ENCODE results near the gene MRPL28. TPM values are rescaled to one million over a fixed set of nuclear protein-coding genes. Genes with fewer than 3 reads are reported as not detected.
A peak's percentile ranks its signal among the peaks of the same experiment; 100 is the strongest.

The MRPL28 gene
- total RNA-seq, 2 donors from 2014 or later, result 137 to 138 TPM

DNA sequence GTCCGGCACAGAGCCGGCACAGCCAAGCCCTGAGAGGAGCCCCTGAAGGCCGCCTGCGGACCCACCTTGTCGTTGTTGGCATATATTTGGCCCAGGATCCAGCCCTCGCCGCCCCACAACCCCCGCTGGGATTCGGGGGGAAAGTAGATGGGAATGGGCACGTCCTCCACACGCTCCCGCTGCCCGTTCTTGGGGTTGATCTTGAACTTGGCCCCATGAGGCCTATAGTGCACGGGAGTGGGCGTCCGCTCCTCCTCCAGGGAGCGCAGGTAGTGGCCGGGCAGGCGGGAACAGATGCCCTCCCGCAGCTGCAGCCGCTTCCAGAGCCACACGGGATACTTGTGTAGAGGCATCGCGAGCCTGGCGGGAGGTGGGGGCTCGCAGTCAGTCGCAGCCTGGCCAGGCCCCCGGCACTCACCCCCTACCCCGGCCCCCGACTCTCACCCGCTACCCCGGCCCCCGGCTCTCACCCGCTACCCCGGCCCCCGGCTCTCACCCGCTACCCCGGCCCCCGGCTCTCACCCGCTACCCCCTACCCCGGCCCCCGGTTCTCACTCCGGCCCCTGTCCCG, 387 bp downstream of the MRPL28 start:
- Mint-ChIP-seq H3K27me3 (ENCODE audit: insufficient read depth) (no peaks in the 10 kb centered on the region), H3K27ac (peak overlapping the region; percentile 61), H3K4me1 (peaks cover 11% of the 10 kb centered on the region), H3K9me3 (no peaks in the 10 kb centered on the region), H3K4me3 (peak overlapping the region; percentile 72), H3K36me3 (ENCODE audit: low read depth) (peaks cover 16% of the 10 kb centered on the region)
- DNase-seq, result peak; percentile 76
- Histone ChIP-seq H3K9ac (ENCODE audit: extremely low read depth, low read length, poor library complexity, severe bottlenecking) (no peak overlapping the region), H3K27ac (ENCODE audit: low read depth, low read length) (no peak overlapping the region), H3K36me3 (ENCODE audit: control insufficient read depth, insufficient read depth, low read length) (peaks cover 42% of the 10 kb centered on the region), H3K4me3 (ENCODE audit: low read length) (peak overlapping the region; percentile 77), H3K4me1 (ENCODE audit: control insufficient read depth, insufficient read depth, low read length) (no peaks in the 10 kb centered on the region), H3K27me3 (ENCODE audit: control insufficient read depth, insufficient read depth, low read length, poor library complexity, severe bottlenecking) (no peaks in the 10 kb centered on the region), H3K9me3 (ENCODE audit: control insufficient read depth, low read length) (no peaks in the 10 kb centered on the region)
- WGBS, 2 experiments (ENCODE audit: insufficient coverage in 1 of 2, insufficient read length in 1 of 2), result 31 to 49% methylated on average over 17 to 26 of the region's 44 CpGs
- no peak for TF ChIP-seq CTCF (conservative IDR thresholded peaks at IDR 0.05)

DNA sequence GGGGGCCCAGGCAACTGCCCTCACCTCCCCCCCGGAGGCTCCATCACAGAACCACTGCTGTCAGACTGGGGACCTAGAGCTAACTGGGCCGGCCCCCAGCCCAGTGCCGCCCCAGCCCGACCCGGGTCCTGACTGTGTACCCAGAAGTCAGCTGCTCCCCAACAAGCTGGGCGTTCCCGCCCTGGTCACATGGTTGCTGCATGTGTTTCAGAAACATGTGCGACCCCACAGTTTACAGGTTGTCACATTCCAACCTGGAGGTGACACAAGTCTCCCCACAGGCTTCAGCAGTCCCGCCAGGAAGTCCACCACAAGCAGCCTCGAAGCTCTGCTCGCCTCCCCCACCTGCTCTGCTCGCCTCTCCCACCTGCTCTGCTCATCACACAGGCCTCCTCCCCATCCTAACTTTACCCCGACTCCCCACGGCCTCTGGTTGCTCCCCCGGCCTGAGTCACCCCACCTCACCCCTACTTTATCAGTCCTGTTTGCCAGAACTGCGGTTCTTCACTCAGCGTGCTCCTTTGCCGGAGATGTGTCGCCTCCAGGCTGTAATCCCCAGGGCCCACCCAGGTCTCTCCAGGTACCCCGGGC, 968 bp downstream of the MRPL28 start:
- DNase-seq, result no peak
- peaks cover 11% of the 10 kb centered on the region for H3K4me1 Mint-ChIP-seq
- Histone ChIP-seq H3K4me1 (ENCODE audit: control insufficient read depth, insufficient read depth, low read length) (no peaks in the 10 kb centered on the region), H3K4me3 (ENCODE audit: low read length) (peak overlapping the region; percentile 77), H3K36me3 (ENCODE audit: control insufficient read depth, insufficient read depth, low read length) (peaks cover 38% of the 10 kb centered on the region), H3K9me3 (ENCODE audit: control insufficient read depth, low read length) (no peaks in the 10 kb centered on the region), H3K27me3 (ENCODE audit: control insufficient read depth, insufficient read depth, low read length, poor library complexity, severe bottlenecking) (no peaks in the 10 kb centered on the region), H3K27ac (ENCODE audit: low read depth, low read length) (no peak overlapping the region), H3K9ac (ENCODE audit: extremely low read depth, low read length, poor library complexity, severe bottlenecking) (no peak overlapping the region)
- peak overlapping the region; percentile 52 for H3K27ac Mint-ChIP-seq
- H3K27me3 Mint-ChIP-seq (ENCODE audit: insufficient read depth), result no peaks in the 10 kb centered on the region
- 90 to 96% methylated on average over 15 to 20 of the region's 20 CpGs for WGBS, 2 experiments (ENCODE audit: insufficient coverage in 1 of 2, insufficient read length in 1 of 2)
- TF ChIP-seq CTCF (conservative IDR thresholded peaks at IDR 0.05), result no peak
- peak overlapping the region; percentile 72 for H3K4me3 Mint-ChIP-seq
- no peaks in the 10 kb centered on the region for H3K9me3 Mint-ChIP-seq
- peaks cover 16% of the 10 kb centered on the region for H3K36me3 Mint-ChIP-seq (ENCODE audit: low read depth)

DNA sequence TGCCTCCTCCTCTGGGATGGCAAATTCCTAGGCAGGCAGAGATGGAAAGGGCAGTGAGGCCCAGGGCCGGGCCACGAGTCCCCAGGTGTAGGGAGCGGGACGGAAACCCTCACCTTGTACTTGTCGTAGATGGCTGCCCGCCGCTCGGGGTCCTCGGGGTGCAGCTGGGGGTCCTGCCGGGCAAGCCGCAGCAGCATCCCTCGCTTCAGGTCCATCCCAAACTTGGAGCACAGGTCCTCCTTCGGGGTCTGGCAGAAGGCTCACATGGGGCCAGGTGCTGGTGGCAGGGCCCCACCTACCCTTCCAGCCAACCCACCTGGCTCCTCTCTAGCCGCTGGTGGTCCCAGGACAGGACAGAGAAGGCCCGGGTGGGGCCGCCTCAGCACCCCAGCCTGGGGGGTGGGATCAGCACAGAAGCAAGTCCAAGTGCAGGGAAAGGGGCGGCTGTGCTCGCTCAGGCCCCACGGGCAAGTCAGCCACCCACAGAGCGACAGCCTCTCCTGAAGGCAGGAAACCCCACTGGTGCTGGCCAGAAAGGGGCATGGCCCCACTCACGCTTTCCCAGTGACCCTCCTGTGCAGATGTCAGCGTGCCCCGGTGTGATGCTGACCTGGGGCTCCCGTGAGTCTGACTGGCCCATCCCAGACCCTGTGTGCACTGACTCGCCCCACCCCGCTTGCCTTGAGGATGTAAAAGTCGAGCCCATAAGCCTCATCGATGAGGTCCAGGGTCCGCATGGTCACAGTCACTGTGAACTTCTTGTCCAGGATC, 1.8 kb downstream of the MRPL28 start:
- Histone ChIP-seq H3K27me3 (ENCODE audit: control insufficient read depth, insufficient read depth, low read length, poor library complexity, severe bottlenecking) (no peaks in the 10 kb centered on the region), H3K27ac (ENCODE audit: low read depth, low read length) (no peak overlapping the region), H3K9me3 (ENCODE audit: control insufficient read depth, low read length) (no peaks in the 10 kb centered on the region), H3K4me1 (ENCODE audit: control insufficient read depth, insufficient read depth, low read length) (no peaks in the 10 kb centered on the region), H3K9ac (ENCODE audit: extremely low read depth, low read length, poor library complexity, severe bottlenecking) (no peak overlapping the region), H3K36me3 (ENCODE audit: control insufficient read depth, insufficient read depth, low read length) (peaks cover 33% of the 10 kb centered on the region), H3K4me3 (ENCODE audit: low read length) (no peak overlapping the region)
- H3K36me3 Mint-ChIP-seq (ENCODE audit: low read depth), result peaks cover 15% of the 10 kb centered on the region
- no peak overlapping the region for H3K27ac Mint-ChIP-seq
- no peaks in the 10 kb centered on the region for H3K27me3 Mint-ChIP-seq (ENCODE audit: insufficient read depth)
- peaks cover 11% of the 10 kb centered on the region for H3K4me1 Mint-ChIP-seq
- no peak for TF ChIP-seq CTCF (conservative IDR thresholded peaks at IDR 0.05)
- no peak for DNase-seq
- WGBS, 2 experiments (ENCODE audit: insufficient coverage in 1 of 2, insufficient read length in 1 of 2), result 94 to 99% methylated on average over 18 to 29 of the region's 29 CpGs
- no peaks in the 10 kb centered on the region for H3K9me3 Mint-ChIP-seq
- no peak overlapping the region for H3K4me3 Mint-ChIP-seq

All from endodermal cell (in vitro differentiated cells).